Right renal cortex interstitium (tissue), 3 donors: ENCODE measurements around the gene CSPG4. TPM values are rescaled to one million over a fixed set of nuclear protein-coding genes. Genes with fewer than 3 reads are reported as not detected.
"Not testable (repeated sequence)": the region's sequence is repeated elsewhere in the genome, so short reads cannot be mapped to it uniquely, and the experiment has no call there.

Experiments used
- DNase-seq, 3 donors: peaks; one replicate each; pipeline ENCODE4 v3.0.0-alpha.2; 2013; ENCODE audit warnings: low read depth in 3 of 3, low spot score in 2 of 3
- polyA plus RNA-seq, 3 donors: library from polyadenylated mRNA; unstranded; fragments of 120-200 nt; gene quantifications; one replicate each; pipeline ENCODE4 v1.2.1, GENCODE V29; 2013; ENCODE audit not compliant: insufficient read length in 3 of 3

The CSPG4 gene
- polyA plus RNA-seq, 3 donors: 6.4 to 7.5 (median 6.9) TPM

- DNase-seq: no peak
Measured at GRCh38 chr15:75650908-75651809, 61.5 kb downstream of the CSPG4 start.

- no peak for DNase-seq
Measured at GRCh38 chr15:75649848-75650247, 62.8 kb downstream of the CSPG4 start.

GRCh38 chr15:75649045-75649761 lies 63.4 kb downstream of the CSPG4 start:
- no peak for DNase-seq

- DNase-seq: peak in 1 of 3 donors; percentile 37
Measured at GRCh38 chr15:75648156-75649000, 64.3 kb downstream of the CSPG4 start.

- DNase-seq: peak in 2 of 3 donors; percentile 68 to 69
Measured at GRCh38 chr15:75647370-75648155, 65.1 kb downstream of the CSPG4 start, which contains the start of gene SNX33. Gene SNX33, plus strand, starts transcription at chr15:75647912. Its CDS starts 1,191 bp downstream, at chr15:75649103.

GRCh38 chr15:75646944-75647364 lies 65.7 kb downstream of the CSPG4 start:
- DNase-seq: no peak

GRCh38 chr15:75646112-75646943 lies 66.3 kb downstream of the CSPG4 start:
- DNase-seq: no peak

- DNase-seq: no peak
Measured at GRCh38 chr15:75644376-75644775, 68.3 kb downstream of the CSPG4 start.

GRCh38 chr15:75641603-75642002 lies 71.0 kb downstream of the CSPG4 start:
- DNase-seq: no peak

GRCh38 chr15:75641179-75641503 lies 71.5 kb downstream of the CSPG4 start:
- DNase-seq: no peak

GRCh38 chr15:75640483-75641178 lies 72.0 kb downstream of the CSPG4 start:
- no peak for DNase-seq

- DNase-seq: peak; percentile 92 to 97 (median 95)
Measured at GRCh38 chr15:75639709-75640482, 72.8 kb downstream of the CSPG4 start, which contains the start of gene IMP3. Gene IMP3, minus strand, starts transcription at chr15:75640224. Its CDS starts 56 bp downstream, at chr15:75640168.

GRCh38 chr15:75639191-75639708 lies 73.4 kb downstream of the CSPG4 start:
- DNase-seq: no peak

- DNase-seq: no peak
Measured at GRCh38 chr15:75637245-75638009, 75.2 kb downstream of the CSPG4 start.

GRCh38 chr15:75636026-75636425 lies 76.6 kb downstream of the CSPG4 start:
- no peak for DNase-seq

GRCh38 chr15:75633922-75634321 lies 78.7 kb downstream of the CSPG4 start:
- DNase-seq: not testable (repeated sequence)

- DNase-seq: no peak
Measured at GRCh38 chr15:75631935-75632334, 80.7 kb downstream of the CSPG4 start.
